ENCODE results near the gene ACTN1.

- TF ChIP-seq CTCF (IDR thresholded peaks at IDR 0.05) (no peak), RCOR1 (IDR thresholded peaks at IDR 0.05; ENCODE audit: low read length) (no peak), MAX (IDR thresholded peaks at IDR 0.05; ENCODE audit: low read depth) (no peak), EP300 (IDR thresholded peaks at IDR 0.05; ENCODE audit: borderline replicate concordance in 1 of 2, low read depth in 1 of 2, low read length in 1 of 2) (no peak), EZH2phosphoT487 (IDR thresholded peaks at IDR 0.05; ENCODE audit: borderline replicate concordance, low read depth) (no peak), YY1 (IDR thresholded peaks at IDR 0.05; ENCODE audit: low read depth) (no peak), USF2 (IDR thresholded peaks at IDR 0.05; ENCODE audit: borderline replicate concordance, low read depth, low read length) (no peak), IRF3 (IDR thresholded peaks at IDR 0.05; ENCODE audit: low read depth, low read length) (no peak), ELF1 (IDR thresholded peaks at IDR 0.05) (no peak)
Measured at GRCh38 chr14:69014829-69015259, 35.7 kb upstream of the ACTN1 start.
